HG03442 (cell line): ENCODE measurements around the gene CECR2.
"Not testable (repeated sequence)": the region's sequence is repeated elsewhere in the genome, so short reads cannot be mapped to it uniquely, and the experiment has no call there.

Source experiments
- ATAC-seq: cut with Tn5 transposase; IDR thresholded peaks from one replicate; pipeline ENCODE4 v1.9.1; 2021; ENCODE audit warnings: mild to moderate bottlenecking, moderate library complexity; ENCODE audit not compliant: unreplicated experiment

The CECR2 gene

GRCh38 chr22:17566016-17566687 is 196.9 kb downstream of the CECR2 start:
- not testable (repeated sequence) for ATAC-seq

- ATAC-seq: no peak
Measured at GRCh38 chr22:17566776-17567175, 197.5 kb downstream of the CECR2 start.

GRCh38 chr22:17569971-17570511 is 200.8 kb downstream of the CECR2 start:
- ATAC-seq: no peak

GRCh38 chr22:17570851-17571631 is 201.8 kb downstream of the CECR2 start:
- ATAC-seq: no peak

- no peak for ATAC-seq
Measured at GRCh38 chr22:17575151-17575550, 205.9 kb downstream of the CECR2 start.

- ATAC-seq: no peak
Measured at GRCh38 chr22:17575681-17576080, 206.4 kb downstream of the CECR2 start.

GRCh38 chr22:17576470-17576869 is 207.2 kb downstream of the CECR2 start:
- ATAC-seq: no peak

- ATAC-seq: no peak
Measured at GRCh38 chr22:17578136-17578754, 209.0 kb downstream of the CECR2 start.

GRCh38 chr22:17579535-17579981 is 210.3 kb downstream of the CECR2 start:
- ATAC-seq: no peak

GRCh38 chr22:17580441-17581031 is 211.3 kb downstream of the CECR2 start:
- ATAC-seq: no peak

- ATAC-seq: no peak
Measured at GRCh38 chr22:17581056-17581455, 211.8 kb downstream of the CECR2 start.

- no peak for ATAC-seq
Measured at GRCh38 chr22:17581631-17582030, 212.4 kb downstream of the CECR2 start.

GRCh38 chr22:17583151-17583550 is 213.9 kb downstream of the CECR2 start:
- no peak for ATAC-seq

- no peak for ATAC-seq
Measured at GRCh38 chr22:17586831-17587440, 217.7 kb downstream of the CECR2 start.

GRCh38 chr22:17587629-17588028 is 218.4 kb downstream of the CECR2 start:
- ATAC-seq: no peak

- no peak for ATAC-seq
Measured at GRCh38 chr22:17588606-17589005, 219.3 kb downstream of the CECR2 start.

GRCh38 chr22:17589810-17590375 is 220.6 kb downstream of the CECR2 start:
- no peak for ATAC-seq

- no peak for ATAC-seq
Measured at GRCh38 chr22:17590586-17590985, 221.3 kb downstream of the CECR2 start.

- no peak for ATAC-seq
Measured at GRCh38 chr22:17592201-17592600, 222.9 kb downstream of the CECR2 start.

- no peak for ATAC-seq
Measured at GRCh38 chr22:17596226-17596625, 227.0 kb downstream of the CECR2 start.
